ENCODE data around the gene DDX17.

The DDX17 gene

GRCh38 chr22:38464992-38465672 is 41.0 kb downstream of the DDX17 start:
- no peak for DNase-seq

DNA sequence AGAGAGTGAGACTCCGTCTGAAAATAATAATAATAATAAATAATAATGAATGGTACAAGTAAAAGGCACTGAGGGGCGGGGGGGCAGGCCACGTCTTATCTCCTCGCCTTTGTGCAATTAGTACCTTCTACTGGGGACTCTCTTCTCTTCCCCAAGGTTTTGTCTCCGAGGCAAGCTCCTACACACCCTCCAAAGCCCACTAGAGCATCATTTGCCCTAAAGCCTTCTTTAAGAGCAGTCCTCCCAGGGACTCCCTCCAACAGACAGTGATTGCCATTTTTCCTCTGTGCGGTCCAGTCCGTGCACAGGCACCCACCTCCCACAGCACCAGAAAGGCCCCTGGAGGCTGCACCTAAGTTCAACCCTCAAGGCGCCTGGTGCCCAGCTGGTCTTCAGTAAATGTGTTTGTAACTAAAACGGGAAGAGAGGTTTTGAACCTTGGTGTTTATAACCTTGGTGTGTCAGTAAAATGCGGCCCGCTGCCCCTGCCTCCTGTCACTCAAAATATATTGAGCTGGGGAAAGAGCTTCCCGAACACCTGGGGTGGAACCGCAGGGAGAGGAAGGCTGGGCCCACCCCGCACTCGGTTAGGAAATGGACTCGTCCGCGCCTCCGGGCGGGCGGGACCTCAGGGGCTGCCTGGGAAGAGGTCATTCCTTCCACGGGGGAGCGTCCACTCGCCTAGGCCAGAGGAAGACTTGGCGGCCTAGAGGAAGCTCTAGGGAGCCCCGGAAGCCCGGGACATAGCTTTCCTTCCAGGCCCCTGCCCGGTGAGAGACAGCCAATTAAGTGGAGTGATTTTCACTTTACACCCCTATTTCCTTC is 42.9 kb downstream of the DDX17 start:
- peak; percentile 33 for DNase-seq

GRCh38 chr22:38461414-38462081 is 44.6 kb downstream of the DDX17 start:
- peak; percentile 82 for DNase-seq

DNA sequence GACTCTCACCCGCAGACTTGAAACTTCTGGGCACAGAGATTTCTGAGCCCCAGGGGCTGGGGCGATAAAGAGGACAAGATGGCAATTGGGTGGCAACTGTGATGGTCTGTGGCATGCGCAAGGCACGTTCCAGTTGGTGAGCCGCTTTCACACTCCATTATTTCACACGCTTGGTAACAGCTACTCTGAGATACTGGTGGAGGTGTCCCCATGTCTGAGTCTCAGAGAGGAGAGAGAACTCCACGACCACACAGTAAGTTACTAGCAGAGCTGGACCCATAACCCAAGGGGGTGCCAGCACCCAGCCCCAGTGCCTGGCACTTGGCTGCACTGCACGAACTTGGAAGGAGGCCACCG is 45.1 kb downstream of the DDX17 start:
- no peak for DNase-seq

GRCh38 chr22:38460426-38460840 is 45.7 kb downstream of the DDX17 start:
- no peak for DNase-seq

GRCh38 chr22:38456841-38457699 is 49.0 kb downstream of the DDX17 start:
- no peak for DNase-seq

DNA sequence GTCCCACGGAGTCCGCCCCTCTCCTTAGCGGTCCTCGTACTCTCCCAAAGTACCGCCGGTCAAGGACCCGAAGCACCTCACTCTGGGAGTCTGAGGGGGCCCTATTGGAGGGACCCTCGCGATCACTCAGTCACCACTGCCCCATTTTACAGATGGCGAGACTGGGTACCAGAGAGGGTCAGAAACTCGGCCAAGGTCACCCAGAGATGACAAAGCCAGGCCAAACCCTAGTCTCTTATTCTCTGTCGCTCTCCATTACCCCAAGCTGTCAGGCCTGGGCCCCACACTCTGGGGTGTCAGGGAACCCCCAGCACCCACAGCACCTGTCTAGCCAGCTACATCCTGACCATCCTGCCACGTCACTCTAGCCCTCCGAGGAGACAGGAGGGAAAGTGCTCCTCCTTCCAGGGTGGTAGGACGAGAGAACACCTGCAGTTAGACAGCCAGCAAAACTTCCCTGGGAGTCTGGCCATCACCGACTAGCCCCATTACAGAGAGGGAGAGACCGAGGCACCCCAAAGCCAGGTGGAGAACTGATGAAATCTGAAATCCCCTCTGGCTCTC is 49.8 kb downstream of the DDX17 start:
- DNase-seq = no peak

DNA sequence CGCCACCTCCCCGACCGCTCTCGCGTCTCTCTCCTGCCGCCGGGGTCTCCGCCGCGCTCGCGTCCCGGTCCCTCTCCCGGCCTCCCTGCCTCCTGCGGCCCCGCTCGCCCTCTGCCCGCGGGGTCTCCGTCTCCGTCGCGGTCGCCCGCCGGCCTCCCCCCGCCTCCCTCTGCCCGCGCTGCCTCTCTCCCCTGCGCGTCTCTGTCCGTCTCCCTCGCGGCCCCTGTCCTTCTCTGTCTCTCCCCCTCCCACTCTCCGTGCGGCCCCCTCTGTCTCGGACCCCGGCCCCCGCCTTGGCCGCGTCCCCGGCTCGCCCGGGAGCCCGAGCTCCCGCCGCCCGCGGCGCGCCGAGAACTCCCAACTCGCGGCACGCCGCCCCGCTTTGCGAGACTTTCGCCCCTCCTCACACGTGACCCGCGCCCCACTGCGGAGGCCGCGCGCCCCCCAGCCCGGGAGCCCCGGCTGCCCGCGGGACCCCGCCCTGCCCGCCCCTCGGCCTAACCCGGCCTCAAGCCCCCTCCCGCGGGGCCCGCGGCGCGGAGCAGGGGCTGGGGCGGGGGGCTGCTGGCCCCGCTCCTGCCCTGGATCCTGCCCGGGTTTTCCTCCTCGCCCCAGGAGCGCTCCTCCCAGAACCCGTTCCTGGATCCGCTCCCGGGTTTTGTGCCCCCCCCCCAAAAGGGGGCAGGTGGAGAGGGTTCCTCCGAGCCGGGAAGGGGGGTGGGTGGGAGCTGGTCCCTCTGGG is 50.4 kb downstream of the DDX17 start:
- DNase-seq = no peak

DNA sequence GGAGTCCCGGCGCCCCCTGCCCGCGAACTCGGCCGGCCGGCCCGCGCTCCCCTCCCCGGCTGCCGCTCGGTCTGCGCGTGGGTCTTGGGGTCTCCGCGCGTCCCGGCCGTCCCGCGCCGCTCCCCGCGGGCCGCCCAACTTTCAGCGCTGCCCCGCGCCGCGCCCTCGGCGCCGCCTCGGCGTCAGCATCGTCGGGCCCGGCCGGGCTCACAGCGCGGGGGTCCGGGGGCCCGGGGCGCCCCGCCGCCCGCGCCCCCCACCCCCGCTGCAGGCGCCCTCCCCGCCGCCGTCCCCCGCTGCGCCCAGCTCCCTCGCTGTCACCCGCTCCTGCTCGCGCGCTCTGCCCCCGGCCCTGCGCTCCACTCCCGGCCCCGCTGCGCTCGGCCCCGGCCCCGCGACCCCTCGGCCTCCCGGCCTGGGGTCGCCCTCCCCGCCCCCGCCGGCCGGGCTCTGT is 51.0 kb downstream of the DDX17 start, which contains the start of gene KCNJ4:
KCNJ4 (minus strand) TSS at position 124 of the 454 bp plus-strand sequence. CDS start 27,067 bp downstream, outside the sequence.
- no peak for DNase-seq

DNA sequence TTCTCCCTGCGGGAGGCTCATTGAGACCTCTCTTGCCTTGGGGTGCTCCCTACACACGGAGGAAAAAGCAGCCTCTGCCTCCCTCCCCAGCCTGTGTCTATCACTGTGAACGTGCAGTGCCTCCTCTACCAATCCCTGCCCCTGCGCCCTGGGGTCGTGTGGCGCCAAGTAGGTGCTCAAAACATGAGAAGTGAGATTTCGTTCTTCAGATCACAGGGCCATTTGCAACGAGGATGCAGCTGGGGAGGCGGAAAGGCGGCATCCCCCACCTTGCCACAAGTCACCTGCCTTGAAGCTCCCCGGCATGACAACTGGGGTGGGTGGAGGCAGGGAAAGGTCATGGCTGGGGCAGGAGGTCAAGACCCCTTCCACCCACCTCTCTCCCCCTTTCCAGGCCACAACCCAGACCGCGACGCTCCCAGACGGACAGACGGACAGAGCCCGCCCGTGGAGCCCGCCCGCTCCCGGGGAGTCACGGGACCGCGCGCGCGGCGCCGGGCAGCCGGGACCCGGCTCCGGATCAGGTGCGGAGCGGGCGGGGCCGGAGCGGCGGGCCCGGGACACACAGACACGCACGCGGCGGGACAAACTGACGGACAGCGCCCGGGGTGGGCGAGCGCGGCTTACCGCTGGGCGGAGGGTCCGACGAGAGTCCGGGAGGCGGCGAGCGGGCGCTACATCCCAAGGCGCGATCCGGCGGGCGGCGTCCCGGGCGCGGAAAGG is 51.6 kb downstream of the DDX17 start:
- no peak for DNase-seq

- no peak for DNase-seq
These were observed 52.1 kb downstream of the DDX17 start for GRCh38 chr22:38453996-38454352.

- DNase-seq = no peak
These were observed 52.9 kb downstream of the DDX17 start for GRCh38 chr22:38453066-38453672.

GRCh38 chr22:38452373-38453065 is 53.6 kb downstream of the DDX17 start:
- DNase-seq = no peak

DNA sequence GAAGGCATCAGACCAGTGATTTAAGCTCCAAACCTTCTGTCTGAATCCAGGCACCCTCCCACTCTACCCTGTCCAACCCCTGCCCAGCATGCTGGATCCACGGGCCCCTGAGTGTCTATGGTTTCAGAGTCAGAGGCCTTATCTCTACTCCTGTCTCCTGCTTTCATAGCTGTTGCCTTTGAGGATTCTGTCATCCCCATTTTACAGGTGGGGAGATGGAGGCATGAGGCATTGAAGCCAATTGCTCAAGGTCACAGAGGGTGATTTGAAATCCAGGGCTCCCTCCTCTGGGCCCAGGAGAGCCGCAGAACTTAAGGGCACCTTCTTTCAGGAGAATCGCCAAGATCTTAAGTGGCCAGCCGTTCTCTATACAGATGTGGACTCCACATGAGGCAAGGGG is 54.2 kb downstream of the DDX17 start:
- DNase-seq = no peak

DNA sequence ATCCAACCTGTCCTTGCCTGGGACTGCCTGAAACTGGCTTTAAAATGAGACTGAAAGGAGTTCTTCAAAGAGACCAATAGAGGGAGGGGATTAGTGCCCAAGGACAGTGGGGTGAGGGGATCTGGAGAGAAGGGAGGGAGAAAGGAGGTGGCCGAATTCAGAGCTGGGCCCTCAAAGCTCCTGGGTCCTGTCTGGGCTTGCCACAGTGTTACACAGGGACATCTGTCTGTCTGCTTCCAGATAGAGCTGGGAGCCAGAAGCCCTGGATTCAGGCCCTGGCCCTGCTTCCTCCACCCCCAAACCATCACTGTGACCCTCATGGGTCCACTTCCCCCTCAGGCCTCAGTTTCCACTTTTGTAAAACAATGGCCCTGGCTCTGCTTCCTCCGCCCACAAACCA is 54.7 kb downstream of the DDX17 start:
- no peak for DNase-seq

- DNase-seq = no peak
These were observed 55.8 kb downstream of the DDX17 start for GRCh38 chr22:38450234-38450797.

DNA sequence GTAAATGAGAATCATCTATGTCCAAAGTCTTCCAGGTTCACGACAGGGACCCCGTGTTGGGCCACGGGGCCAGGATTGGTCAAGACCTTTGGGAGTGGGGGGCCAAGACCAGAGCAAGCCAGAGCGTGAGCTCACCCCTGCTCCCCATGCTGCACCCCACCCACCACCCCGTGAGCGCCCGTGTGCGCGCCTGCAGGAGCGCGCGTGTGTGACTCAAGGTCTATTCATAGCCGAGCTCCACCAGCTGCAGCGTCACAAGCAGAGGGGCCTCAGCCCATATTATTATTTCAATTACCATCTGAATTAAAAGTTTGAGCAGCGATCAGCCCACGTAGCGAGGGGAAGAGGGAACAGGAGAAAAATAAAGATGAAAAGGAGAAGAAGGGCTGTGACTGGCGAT is 56.3 kb downstream of the DDX17 start:
- DNase-seq = no peak

- no peak for DNase-seq
These were observed 57.0 kb downstream of the DDX17 start for GRCh38 chr22:38448945-38449745.

Measured in SHP77 treated with DMSO at 0.1 percent for 48 hours (cell line).